Endothelial cell of umbilical vein (primary cell): ENCODE results near the gene ZNF609.

Experiments
- JUN ChIP-seq: IDR thresholded peaks from 2 replicates; pipeline ENCODE4 v1.6.1; 2011; ENCODE audit warnings: borderline replicate concordance, low read depth; ENCODE audit not compliant: insufficient read length, insufficient read depth
- POLR2A ChIP-seq: IDR thresholded peaks from 2 replicates; pipeline ENCODE4 v1.6.1; 2012; ENCODE audit warnings: low read depth, mild to moderate bottlenecking, control low read depth, low read length
- POLR2AphosphoS5 ChIP-seq: IDR thresholded peaks from 2 replicates; pipeline ENCODE4 v1.6.1; 2012; ENCODE audit warnings: low read depth, mild to moderate bottlenecking, control low read depth, low read length, moderate library complexity; ENCODE audit not compliant: insufficient read depth
- TF ChIP-seq, protein P1 (sequence below), 2 donors: IDR thresholded peaks; 1 replicate in 1 of 2; 2 replicates in 1 of 2; pipeline ENCODE4 v1.5.1; 2011; ENCODE audit warnings: low read length in 2 of 2, mild to moderate bottlenecking in 2 of 2, moderate library complexity in 2 of 2, control low read depth in 1 of 2, inconsistent platforms in 1 of 2, low read depth in 1 of 2; ENCODE audit not compliant: insufficient read depth in 1 of 2; ENCODE audit errors: extremely low read depth in 1 of 2

DNA sequence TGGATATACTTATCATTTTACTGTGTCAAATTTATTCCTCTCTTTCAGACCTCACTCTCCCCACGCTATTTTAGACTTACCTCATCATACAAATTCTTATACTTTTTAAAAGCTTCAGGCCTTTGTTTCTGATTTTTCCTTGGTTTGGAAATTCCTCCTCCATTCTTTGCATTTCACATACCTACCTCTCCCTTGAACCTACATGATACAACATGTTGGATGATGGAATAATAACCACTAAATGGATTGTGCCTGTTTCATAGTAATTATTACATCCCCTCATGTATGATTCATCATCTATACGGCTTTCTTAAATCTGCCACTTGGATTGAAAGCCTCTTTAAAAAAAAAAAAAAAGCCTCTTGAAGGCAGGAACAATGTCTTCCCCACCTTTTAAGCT, 48.2 kb upstream of the ZNF609 start:
- TF ChIP-seq, protein P1, sequence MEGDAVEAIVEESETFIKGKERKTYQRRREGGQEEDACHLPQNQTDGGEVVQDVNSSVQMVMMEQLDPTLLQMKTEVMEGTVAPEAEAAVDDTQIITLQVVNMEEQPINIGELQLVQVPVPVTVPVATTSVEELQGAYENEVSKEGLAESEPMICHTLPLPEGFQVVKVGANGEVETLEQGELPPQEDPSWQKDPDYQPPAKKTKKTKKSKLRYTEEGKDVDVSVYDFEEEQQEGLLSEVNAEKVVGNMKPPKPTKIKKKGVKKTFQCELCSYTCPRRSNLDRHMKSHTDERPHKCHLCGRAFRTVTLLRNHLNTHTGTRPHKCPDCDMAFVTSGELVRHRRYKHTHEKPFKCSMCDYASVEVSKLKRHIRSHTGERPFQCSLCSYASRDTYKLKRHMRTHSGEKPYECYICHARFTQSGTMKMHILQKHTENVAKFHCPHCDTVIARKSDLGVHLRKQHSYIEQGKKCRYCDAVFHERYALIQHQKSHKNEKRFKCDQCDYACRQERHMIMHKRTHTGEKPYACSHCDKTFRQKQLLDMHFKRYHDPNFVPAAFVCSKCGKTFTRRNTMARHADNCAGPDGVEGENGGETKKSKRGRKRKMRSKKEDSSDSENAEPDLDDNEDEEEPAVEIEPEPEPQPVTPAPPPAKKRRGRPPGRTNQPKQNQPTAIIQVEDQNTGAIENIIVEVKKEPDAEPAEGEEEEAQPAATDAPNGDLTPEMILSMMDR (IDR thresholded peaks at IDR 0.05; ENCODE audit: extremely low read depth in 1 of 2, insufficient read depth in 1 of 2, low read depth in 1 of 2, low read length in 2 of 2), result no peak
- TF ChIP-seq JUN, result no peak
- no peak for TF ChIP-seq POLR2A
- no peak for TF ChIP-seq POLR2AphosphoS5
